Measurements from ENCODE around the gene STARD13. TPM values are rescaled to one million over a fixed set of nuclear protein-coding genes. Genes with fewer than 3 reads are reported as not detected.

STARD13 gene
- total RNA-seq, 2 experiments from 2014 or later, result 0.02 to 0.25 TPM

DNA sequence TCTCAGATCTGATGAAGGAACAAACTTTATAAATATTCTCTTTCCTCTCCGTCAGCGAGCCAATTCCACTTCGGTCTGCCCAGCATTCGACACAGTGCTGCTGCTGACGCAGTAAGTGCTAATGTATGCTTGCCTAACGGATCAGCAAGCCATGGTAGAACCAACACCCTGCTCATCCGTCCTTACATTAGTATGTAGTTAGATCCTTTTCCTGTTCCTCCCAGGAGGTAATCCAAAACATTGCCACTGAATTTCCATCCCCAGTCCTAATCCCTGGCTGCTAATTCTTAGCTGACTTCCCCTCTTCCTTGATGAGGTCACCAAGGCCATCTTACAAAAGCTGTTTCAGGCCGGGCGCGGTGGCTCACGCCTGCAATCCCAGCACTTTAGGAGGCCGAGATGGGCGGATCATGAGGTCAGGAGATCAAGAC, 88.0 kb downstream of the STARD13 start:
- CTCF ChIA-PET, result no interaction called here
- Mint-ChIP-seq H3K27ac (no peak overlapping the region), H3K9me3 (no peaks in the 10 kb centered on the region), H3K4me3 (no peak overlapping the region), H3K27me3 (no peaks in the 10 kb centered on the region), H3K36me3 (ENCODE audit: low read depth) (no peaks in the 10 kb centered on the region), H3K4me1 (peaks cover 8% of the 10 kb centered on the region)
- POLR2A ChIA-PET, result no interaction called here
- no peak for DNase-seq

DNA sequence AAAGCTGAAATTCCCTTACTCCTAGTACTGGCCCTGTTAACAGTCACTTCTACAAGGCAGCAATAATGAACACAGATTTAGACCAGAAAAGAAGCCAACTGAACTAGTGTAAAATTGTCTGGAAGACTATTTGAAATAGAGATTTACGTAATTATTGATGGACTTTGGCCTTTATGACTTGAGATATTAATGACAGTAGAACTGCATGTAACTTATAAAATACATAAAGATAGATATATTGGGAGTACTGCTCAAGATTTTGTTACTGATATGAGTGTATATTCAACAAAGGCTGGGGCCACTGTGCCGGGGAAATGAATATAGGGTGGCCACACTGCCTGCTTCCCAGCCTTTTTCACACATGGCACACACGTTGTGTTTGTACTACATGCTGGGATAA, 88.8 kb downstream of the STARD13 start:
- no peak overlapping the region for H3K4me3 Mint-ChIP-seq
- peaks cover 7% of the 10 kb centered on the region for H3K4me1 Mint-ChIP-seq
- no peaks in the 10 kb centered on the region for H3K9me3 Mint-ChIP-seq
- no peak for DNase-seq
- ChIA-PET CTCF (interaction anchor here (1.3 kb wide), 1 partner anchor 10 kb away, joined by 3 read pairs; no protein-coding TSS in a partner anchor), POLR2A (no interaction called here)
- no peak overlapping the region for H3K27ac Mint-ChIP-seq
- no peaks in the 10 kb centered on the region for H3K27me3 Mint-ChIP-seq
- H3K36me3 Mint-ChIP-seq (ENCODE audit: low read depth), result no peaks in the 10 kb centered on the region

DNA sequence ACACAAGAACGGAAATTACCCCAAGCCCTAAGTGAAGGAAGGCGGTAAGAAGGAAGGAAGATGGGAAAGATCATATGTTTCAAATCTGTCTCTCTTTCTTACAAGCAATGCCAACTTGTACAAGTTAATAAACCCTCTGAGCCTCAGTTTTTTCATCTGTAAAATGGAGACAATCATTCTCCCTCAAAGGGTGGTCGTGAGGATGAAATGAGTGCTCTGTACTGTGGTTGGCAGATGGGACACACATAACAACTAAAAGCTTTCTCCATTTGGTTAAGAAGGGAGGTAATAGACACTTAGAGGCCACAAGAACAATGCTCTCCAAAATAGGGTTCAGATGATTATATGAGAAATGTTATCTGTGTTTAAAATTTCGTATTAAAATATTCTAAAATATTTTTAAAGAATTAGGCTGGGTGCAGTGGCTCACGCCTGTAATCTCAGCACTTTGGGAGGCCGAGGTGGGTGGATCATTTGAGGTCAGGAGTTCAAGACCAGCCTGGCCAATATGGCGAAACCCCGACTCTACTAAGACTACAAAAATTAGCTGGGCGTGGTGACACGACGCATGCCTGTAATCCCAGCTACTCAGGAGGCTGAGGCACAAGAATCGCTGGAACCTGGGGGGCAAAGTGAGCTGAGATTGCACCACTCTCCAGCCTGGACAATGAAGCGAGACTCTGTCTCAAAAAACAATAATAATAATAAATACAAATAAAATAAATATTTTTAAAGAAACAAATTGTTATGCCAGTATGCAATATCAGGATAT, 89.7 kb downstream of the STARD13 start:
- no peak overlapping the region for H3K27ac Mint-ChIP-seq
- DNase-seq, result no peak
- H3K4me1 Mint-ChIP-seq, result peaks cover 7% of the 10 kb centered on the region
- H3K27me3 Mint-ChIP-seq, result no peaks in the 10 kb centered on the region
- H3K4me3 Mint-ChIP-seq, result no peak overlapping the region
- POLR2A ChIA-PET, result no interaction called here
- no peaks in the 10 kb centered on the region for H3K36me3 Mint-ChIP-seq (ENCODE audit: low read depth)
- no peaks in the 10 kb centered on the region for H3K9me3 Mint-ChIP-seq
- CTCF ChIA-PET, result interaction anchor here (1.3 kb wide), 1 partner anchor 11 kb away, joined by 3 read pairs; no protein-coding TSS in a partner anchor

DNA sequence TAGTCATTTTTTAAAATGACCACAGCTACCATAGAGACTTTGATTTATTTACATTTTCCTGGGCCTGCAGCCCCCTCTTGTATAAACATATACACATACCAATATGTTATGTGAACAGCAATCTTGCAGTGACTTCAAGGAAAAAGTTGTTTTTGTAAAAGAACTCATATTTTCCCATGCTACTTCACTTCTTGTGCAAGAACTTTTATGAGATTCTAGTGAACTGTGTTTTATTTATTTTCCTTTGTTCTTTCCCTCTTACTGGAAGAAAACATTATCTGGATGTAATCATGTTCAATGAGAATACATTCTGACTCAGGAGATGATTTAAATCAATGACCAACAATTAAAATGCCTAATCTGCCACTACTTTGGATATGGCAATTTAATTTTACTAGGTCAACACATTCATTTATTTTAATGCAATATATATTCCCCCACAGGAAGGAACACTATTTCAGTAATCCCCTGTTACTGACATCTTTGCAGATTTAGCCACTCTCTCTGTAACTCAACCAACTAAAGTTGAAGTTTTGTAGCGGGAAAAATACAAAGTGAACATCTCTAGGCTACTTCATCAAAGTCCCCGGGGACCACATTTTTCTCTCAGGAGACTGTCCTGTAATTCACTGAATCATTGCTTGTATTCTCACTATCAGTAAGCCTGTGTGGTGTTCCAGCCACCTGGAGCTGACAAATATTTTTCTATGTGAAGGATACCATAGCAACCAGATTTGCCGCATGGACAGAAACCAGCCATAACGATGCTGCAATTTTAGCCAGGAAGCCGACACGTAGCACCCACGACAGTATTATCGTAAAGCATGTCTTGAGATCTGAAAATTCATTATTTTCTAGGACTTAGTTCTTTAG, 90.5 kb downstream of the STARD13 start:
- Mint-ChIP-seq H3K27ac (no peak overlapping the region), H3K4me1 (peaks cover 7% of the 10 kb centered on the region), H3K9me3 (no peaks in the 10 kb centered on the region), H3K4me3 (no peak overlapping the region), H3K27me3 (no peaks in the 10 kb centered on the region), H3K36me3 (ENCODE audit: low read depth) (no peaks in the 10 kb centered on the region)
- no peak for DNase-seq
- CTCF ChIA-PET, result no interaction called here
- POLR2A ChIA-PET, result no interaction called here

DNA sequence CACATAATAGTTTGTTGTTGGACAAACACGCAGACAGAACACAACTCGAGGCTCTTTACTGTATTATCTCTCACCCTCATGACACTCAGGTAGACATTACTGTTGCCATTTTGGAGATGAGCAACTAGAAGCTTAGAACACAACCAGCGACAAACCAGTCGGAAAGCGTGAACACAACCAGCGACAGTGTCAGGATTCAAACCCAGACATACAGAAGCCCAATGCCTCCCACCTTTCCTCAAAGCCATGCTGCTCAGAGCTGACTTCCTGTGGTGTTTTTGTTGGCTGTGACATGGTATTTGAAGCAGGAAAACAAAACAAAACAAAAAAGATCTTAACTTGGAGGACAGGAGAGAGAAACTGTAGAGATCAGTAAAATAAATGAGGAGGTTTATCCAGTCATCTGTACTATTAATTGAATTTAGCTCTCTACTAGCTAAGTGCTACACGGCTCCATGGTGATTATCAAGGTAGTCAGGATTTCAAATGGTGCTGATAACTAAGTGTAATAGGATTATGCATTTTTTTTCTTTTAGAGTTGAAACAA, 92.1 kb downstream of the STARD13 start:
- no peak for DNase-seq
- H3K36me3 Mint-ChIP-seq (ENCODE audit: low read depth), result no peaks in the 10 kb centered on the region
- peaks cover 7% of the 10 kb centered on the region for H3K4me1 Mint-ChIP-seq
- H3K27me3 Mint-ChIP-seq, result no peaks in the 10 kb centered on the region
- H3K27ac Mint-ChIP-seq, result no peak overlapping the region
- ChIA-PET CTCF (interaction anchor here (0.6 to 1.7 kb wide), 3 partner anchors 8 to 82 kb away, joined by 3 to 6 read pairs (median 3); no protein-coding TSS in a partner anchor), POLR2A (no interaction called here)
- no peak overlapping the region for H3K4me3 Mint-ChIP-seq
- no peaks in the 10 kb centered on the region for H3K9me3 Mint-ChIP-seq

DNA sequence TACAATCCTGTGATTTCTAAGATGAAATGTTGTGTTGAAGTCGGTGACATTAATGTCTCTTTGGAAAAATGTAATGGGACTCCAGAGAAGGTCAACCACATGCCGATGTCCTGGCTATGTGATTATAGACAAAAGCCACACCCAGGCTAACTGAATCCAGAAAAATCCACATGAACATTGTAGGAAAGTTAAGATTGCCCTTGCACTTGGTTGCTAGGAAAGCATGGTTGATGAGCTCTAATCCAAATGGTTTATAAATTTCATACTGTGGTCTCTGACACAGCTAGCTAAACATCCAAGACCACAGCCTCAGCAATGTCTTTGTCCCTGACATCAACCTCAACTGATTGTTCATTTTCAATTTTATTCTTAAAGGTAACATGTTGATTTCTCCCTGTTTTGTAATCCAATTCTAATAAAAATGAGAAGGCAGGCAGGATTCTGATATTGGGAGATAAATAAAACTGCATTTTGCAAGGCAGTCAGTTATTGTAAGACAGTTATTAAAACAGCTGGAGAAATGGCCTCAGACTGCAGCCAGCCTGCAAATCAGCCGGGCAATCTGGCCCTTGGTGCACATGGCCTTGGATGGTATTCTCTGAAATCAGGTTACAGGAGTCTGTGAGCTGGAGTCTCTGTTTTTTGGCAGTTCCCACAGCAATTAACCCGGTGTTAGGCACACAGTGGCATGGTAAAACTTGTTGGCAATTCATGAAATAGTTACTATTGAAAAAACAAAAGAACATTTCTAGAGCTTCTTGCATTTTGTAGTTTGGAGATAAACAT, 93.9 kb downstream of the STARD13 start:
- POLR2A ChIA-PET, result no interaction called here
- Mint-ChIP-seq H3K9me3 (no peaks in the 10 kb centered on the region), H3K27ac (no peak overlapping the region), H3K4me1 (peaks cover 15% of the 10 kb centered on the region), H3K27me3 (no peaks in the 10 kb centered on the region), H3K36me3 (ENCODE audit: low read depth) (no peaks in the 10 kb centered on the region), H3K4me3 (no peak overlapping the region)
- CTCF ChIA-PET, result interaction anchor here (1.0 to 1.4 kb wide), 2 partner anchors 8 to 36 kb away, joined by 3 read pairs; no protein-coding TSS in a partner anchor
- DNase-seq, result no peak

DNA sequence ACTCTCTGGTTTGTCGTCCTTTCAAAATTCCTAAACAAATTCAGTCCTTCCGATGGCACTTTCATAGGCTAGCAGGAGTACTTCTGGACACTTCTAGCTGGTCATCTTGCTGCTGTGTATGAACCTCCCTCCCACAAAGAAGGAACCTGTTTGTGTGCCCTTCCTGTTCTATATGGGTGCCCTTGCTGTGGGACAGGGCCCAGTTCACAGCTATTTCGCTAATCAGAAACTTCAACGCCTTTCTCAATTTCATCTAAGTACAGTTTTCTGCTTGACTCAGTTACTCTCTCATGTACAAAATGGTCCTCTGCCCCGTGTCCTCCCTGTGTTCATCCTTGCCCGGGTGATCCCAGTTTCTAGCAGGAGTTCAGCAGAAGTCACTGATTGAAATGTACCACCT, 96.1 kb downstream of the STARD13 start:
- Mint-ChIP-seq H3K4me3 (no peak overlapping the region), H3K36me3 (ENCODE audit: low read depth) (no peaks in the 10 kb centered on the region), H3K27me3 (no peaks in the 10 kb centered on the region), H3K4me1 (peaks cover 15% of the 10 kb centered on the region), H3K27ac (no peak overlapping the region), H3K9me3 (no peaks in the 10 kb centered on the region)
- no peak for DNase-seq
- ChIA-PET POLR2A (no interaction called here), CTCF (no interaction called here)

DNA sequence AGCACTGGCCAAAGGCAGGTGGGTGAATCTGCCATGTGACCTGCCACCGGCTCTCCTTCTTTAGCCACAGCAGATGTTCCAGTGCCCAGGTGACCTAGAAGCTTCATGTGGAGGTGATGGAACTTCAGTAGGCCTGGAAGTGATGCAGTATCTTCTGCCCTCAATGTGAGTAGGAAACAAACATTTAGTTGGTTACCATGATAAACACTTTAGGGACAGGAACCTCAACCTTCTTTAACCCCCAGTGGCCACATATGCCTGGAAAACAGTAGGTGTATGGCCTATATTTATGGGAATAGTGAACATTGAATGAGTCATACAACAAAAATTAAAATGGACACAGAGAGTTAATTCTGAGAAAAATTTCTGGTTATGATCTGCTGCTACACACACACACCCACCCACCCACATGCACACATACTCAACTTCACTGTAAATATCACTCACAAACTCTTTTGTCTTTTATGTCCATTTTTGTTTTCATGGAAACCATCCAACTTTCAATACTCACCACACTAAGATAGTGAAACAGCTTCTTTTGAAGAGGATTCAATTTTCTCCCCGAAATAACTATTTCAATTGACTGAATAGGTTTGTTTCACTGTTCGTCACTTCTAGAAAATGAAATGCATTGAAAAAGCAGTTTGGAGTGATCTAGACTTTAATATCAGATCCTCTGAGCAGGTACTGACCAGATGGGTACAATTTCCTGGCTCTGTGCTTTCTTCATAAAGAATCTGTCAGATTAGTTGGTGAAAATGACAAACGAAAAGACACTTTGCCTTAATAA, 97.3 kb downstream of the STARD13 start:
- H3K4me3 Mint-ChIP-seq, result no peak overlapping the region
- ChIA-PET CTCF (interaction anchor here (0.6 to 0.7 kb wide), 2 partner anchors 519 to 1262 kb away, joined by 3 to 7 read pairs; no protein-coding TSS in a partner anchor), POLR2A (no interaction called here)
- DNase-seq, result no peak
- peaks cover 2% of the 10 kb centered on the region for H3K27me3 Mint-ChIP-seq
- no peaks in the 10 kb centered on the region for H3K9me3 Mint-ChIP-seq
- H3K27ac Mint-ChIP-seq, result no peak overlapping the region
- H3K4me1 Mint-ChIP-seq, result peaks cover 10% of the 10 kb centered on the region
- no peaks in the 10 kb centered on the region for H3K36me3 Mint-ChIP-seq (ENCODE audit: low read depth)

DNA sequence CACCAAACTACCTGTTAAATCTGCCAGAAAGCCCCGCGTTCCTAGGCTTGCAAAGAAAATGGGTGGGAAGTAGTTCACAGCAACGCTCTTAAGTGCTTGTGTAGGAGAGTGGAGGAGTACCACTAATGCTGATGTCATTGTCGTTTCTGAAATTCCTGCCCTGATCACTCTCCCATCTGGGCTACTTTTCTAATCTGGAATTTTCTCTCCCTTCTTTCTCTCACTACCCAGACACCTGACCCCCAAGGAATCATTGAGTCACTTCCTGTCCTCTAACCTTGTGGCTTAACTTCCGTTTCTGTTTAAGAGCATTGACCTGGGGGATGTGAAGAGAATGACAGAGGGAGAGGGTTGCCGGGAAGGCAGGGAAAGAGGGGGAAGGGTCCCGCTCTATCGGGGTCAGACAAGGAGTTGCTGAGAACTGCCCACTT, 98.7 kb downstream of the STARD13 start:
- H3K4me1 Mint-ChIP-seq, result peaks cover 8% of the 10 kb centered on the region

DNA sequence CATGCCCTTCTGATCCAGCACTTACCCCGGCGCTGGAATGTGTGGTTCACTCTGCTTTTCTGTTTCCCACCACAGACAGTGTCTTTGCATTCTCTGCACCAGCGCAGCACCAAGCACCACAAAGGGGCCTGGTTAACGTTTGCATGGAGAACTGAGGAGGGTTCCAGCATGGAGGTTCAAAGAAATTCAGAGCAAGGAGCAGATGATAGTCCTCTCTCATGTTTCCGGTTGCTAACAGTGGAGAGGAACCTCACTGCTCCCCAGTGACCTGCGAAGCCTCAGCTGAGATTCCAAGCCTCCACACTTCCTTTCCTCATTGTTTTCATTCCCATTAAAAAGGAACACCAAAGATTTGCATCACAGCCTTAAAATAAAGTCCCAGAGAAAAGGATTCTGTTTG, 99.7 kb downstream of the STARD13 start:
- DNase-seq, result no peak
- peaks cover 5% of the 10 kb centered on the region for H3K27me3 Mint-ChIP-seq
- no peaks in the 10 kb centered on the region for H3K36me3 Mint-ChIP-seq (ENCODE audit: low read depth)
- no peak overlapping the region for H3K4me3 Mint-ChIP-seq
- no peaks in the 10 kb centered on the region for H3K9me3 Mint-ChIP-seq
- H3K27ac Mint-ChIP-seq, result no peak overlapping the region
- ChIA-PET POLR2A (no interaction called here), CTCF (no interaction called here)
- H3K4me1 Mint-ChIP-seq, result peaks cover 8% of the 10 kb centered on the region

More for the DNA sequence above, 98.7 kb downstream of the STARD13 start:
- peaks cover 5% of the 10 kb centered on the region for H3K27me3 Mint-ChIP-seq
- ChIA-PET POLR2A (no interaction called here), CTCF (no interaction called here)
- H3K27ac Mint-ChIP-seq, result no peak overlapping the region
- no peak overlapping the region for H3K4me3 Mint-ChIP-seq
- no peaks in the 10 kb centered on the region for H3K9me3 Mint-ChIP-seq
- DNase-seq, result no peak
- H3K36me3 Mint-ChIP-seq (ENCODE audit: low read depth), result no peaks in the 10 kb centered on the region

DNA sequence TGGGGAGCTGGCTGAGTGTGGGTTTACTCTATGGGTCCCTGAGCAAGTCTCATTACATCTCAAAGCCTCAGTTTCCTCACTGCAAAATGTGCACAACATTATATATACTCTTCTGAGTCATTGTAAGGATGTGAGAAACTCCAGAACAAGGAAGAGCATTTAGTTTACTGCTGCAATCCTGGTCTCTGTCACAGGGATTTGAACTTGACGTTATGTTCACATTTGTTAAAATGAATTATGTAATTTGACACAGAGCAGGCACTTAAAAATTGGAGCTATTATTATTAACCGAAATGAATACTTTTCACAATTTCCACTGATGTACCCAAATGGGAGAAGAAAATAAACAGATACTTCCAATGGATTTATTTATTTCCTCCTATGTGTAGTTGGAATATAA, 101.0 kb downstream of the STARD13 start:
- no peak overlapping the region for H3K27ac Mint-ChIP-seq
- CTCF ChIA-PET, result interaction anchor here (1.3 to 1.5 kb wide), 2 partner anchors 8 to 19 kb away, joined by 3 read pairs; no protein-coding TSS in a partner anchor
- H3K9me3 Mint-ChIP-seq, result no peaks in the 10 kb centered on the region
- H3K27me3 Mint-ChIP-seq, result peaks cover 6% of the 10 kb centered on the region
- DNase-seq, result no peak
- H3K36me3 Mint-ChIP-seq (ENCODE audit: low read depth), result no peaks in the 10 kb centered on the region
- H3K4me3 Mint-ChIP-seq, result no peak overlapping the region
- POLR2A ChIA-PET, result no interaction called here
- peaks cover 8% of the 10 kb centered on the region for H3K4me1 Mint-ChIP-seq

DNA sequence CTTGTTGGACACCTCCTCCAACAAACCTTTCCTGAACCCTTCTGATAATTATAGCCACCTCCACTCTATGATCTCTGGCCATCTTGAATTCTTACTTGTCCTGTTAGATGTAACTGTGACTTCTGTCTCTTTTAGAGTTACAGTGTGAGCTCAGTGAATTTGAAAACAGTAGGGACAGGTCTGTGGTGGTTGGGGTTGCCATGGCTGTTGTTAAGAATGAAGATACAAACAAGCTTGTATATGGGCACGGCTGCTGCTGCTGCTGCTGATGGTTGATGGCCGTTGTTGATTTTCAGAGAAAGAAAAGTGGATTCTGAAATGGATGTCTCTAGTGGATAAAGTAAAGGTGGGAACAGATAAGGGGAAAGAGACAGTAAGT, 101.5 kb downstream of the STARD13 start:
- CTCF ChIA-PET, result interaction anchor here (1.3 to 1.5 kb wide), 2 partner anchors 8 to 20 kb away, joined by 3 read pairs; no protein-coding TSS in a partner anchor
- Mint-ChIP-seq H3K4me1 (peaks cover 8% of the 10 kb centered on the region), H3K36me3 (ENCODE audit: low read depth) (no peaks in the 10 kb centered on the region), H3K27ac (no peak overlapping the region), H3K9me3 (no peaks in the 10 kb centered on the region), H3K4me3 (no peak overlapping the region), H3K27me3 (peaks cover 6% of the 10 kb centered on the region)
- POLR2A ChIA-PET, result no interaction called here
- DNase-seq, result no peak
